Nephron (organoid): ENCODE results near the gene TPSAB1.
A peak's percentile ranks its signal among the peaks of the same experiment; 100 is the strongest.

ENCODE experiments used
- H3K27ac Mint-ChIP-seq, 3 experiments: 2 replicates each; pipeline ENCODE4 v1.8.0; 2020; ENCODE audit warnings: mixed read lengths in 3 of 3, mild to moderate bottlenecking in 2 of 3, moderate library complexity in 1 of 3
- H3K27me3 Mint-ChIP-seq: 2 replicates; pipeline ENCODE4 v1.8.0; 2021; ENCODE audit warnings: low read depth, mild to moderate bottlenecking, moderate library complexity, mixed read lengths
- H3K36me3 Mint-ChIP-seq: 2 replicates; pipeline ENCODE4 v1.8.0; 2020; ENCODE audit warnings: low read depth, mixed read lengths
- H3K4me1 Mint-ChIP-seq: 2 replicates; pipeline ENCODE4 v1.8.0; 2020; ENCODE audit warnings: mixed read lengths
- H3K4me3 Mint-ChIP-seq, 3 experiments: 2 replicates each; pipeline ENCODE4 v1.8.0; 2020; ENCODE audit warnings: mild to moderate bottlenecking in 3 of 3, mixed read lengths in 3 of 3, moderate library complexity in 2 of 3
- H3K9me3 Mint-ChIP-seq: 2 replicates; pipeline ENCODE4 v1.8.0; 2020; ENCODE audit warnings: mixed read lengths
- TF ChIP-seq, protein P1 (sequence below), 3 experiments: fragments of 200-600 bp; sonication (generic); IDR thresholded peaks; one replicate each; pipeline ENCODE4 v1.5.0; 2021; ENCODE audit warnings: antibody characterized with exemption in 3 of 3; ENCODE audit not compliant: unreplicated experiment in 3 of 3

Gene TPSAB1

DNA sequence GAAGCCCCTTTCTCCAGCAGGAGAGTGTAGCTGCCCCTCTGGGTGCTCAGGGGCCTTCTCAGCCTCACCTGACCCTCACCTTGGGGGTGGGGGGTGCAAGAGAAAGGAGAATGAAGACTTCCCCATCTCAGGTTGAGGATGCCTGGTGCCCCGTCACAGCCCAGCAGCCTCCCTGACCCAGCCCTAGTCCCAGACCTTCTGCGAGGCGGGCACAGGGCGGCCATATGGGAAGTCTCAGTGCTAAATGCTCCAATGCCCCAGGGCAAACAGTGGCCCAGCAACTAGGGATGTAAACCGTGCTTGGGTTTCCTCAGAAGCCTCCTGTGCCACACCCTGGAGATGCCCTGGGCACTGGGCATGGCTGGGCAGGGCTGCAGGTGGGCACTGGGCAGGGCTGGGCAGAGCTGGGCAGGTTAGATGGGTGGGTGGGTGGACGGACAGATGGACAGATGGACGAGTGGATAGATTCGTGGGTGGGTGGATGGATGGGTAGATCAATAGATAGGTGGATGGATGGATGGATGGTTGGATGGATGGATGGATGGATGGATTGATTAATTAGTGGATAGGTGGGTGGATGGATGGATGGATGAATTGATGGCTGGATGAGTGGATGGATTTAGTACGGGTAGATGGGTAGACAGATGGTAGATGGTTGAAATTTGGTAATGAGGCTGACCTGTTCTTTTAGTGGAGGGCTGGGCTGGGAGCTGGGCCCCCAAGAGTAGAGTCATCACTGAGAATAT is 32.1 kb downstream of the TPSAB1 start:
- Mint-ChIP-seq H3K36me3 (no peaks in the 10 kb centered on the region), H3K27me3 (peaks cover 37% of the 10 kb centered on the region), H3K4me1 (peaks cover 33% of the 10 kb centered on the region), H3K9me3 (peaks cover 2% of the 10 kb centered on the region), H3K27ac (peak overlapping the region in 1 of 3 experiments; percentile 2), H3K4me3 (peak overlapping the region in 1 of 3 experiments; percentile 30)
- TF ChIP-seq, protein P1, sequence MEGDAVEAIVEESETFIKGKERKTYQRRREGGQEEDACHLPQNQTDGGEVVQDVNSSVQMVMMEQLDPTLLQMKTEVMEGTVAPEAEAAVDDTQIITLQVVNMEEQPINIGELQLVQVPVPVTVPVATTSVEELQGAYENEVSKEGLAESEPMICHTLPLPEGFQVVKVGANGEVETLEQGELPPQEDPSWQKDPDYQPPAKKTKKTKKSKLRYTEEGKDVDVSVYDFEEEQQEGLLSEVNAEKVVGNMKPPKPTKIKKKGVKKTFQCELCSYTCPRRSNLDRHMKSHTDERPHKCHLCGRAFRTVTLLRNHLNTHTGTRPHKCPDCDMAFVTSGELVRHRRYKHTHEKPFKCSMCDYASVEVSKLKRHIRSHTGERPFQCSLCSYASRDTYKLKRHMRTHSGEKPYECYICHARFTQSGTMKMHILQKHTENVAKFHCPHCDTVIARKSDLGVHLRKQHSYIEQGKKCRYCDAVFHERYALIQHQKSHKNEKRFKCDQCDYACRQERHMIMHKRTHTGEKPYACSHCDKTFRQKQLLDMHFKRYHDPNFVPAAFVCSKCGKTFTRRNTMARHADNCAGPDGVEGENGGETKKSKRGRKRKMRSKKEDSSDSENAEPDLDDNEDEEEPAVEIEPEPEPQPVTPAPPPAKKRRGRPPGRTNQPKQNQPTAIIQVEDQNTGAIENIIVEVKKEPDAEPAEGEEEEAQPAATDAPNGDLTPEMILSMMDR (IDR thresholded peaks at IDR 0.05; ENCODE audit: unreplicated experiment in 3 of 3) = no peak

DNA sequence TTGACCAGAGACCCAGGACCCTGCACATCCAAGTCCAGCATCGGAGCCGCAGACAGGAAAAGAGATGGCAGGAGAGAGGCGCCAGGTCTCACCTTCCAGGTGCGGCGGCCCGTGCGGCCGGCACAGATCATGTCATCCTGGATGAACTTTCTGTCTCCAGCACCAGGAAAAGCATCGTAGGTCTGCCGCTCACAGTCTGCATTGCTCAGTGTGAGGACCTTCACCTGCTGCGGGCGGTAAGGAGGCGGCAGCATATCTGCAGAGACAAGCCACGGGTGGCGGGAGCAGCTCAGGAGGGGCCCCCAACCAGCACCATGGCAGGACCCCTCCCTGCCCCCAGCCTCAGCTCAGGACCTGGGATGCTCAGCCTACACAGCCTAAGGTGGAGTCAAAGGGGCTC is 33.3 kb downstream of the TPSAB1 start:
- peaks cover 2% of the 10 kb centered on the region for H3K9me3 Mint-ChIP-seq
- H3K4me1 Mint-ChIP-seq = peaks cover 33% of the 10 kb centered on the region
- TF ChIP-seq, protein P1 (IDR thresholded peaks at IDR 0.05; ENCODE audit: unreplicated experiment in 3 of 3) = no peak
- H3K36me3 Mint-ChIP-seq = no peaks in the 10 kb centered on the region
- peaks cover 38% of the 10 kb centered on the region for H3K27me3 Mint-ChIP-seq
- H3K27ac Mint-ChIP-seq = no peak overlapping the region
- no peak overlapping the region for H3K4me3 Mint-ChIP-seq

DNA sequence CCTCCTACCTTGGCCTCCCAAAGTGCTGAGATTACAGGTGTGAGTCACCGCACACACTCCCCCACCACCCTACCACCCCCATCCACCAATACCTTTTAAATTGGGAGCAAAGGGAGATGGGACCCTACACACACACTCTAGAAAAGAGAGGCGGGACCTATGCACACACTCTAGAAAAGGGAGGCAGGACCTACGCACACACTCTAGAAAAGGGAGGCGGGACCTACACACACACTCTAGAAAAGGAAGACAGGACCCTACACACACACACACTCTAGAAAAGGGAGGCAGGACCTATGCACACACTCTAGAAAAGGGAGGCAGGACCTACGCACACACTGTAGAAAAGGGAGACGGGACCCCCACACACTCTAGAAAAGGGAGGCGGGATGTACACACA is 34.3 kb downstream of the TPSAB1 start:
- peak overlapping the region in 1 of 3 experiments; percentile 71 for H3K27ac Mint-ChIP-seq
- peaks cover 30% of the 10 kb centered on the region for H3K27me3 Mint-ChIP-seq
- TF ChIP-seq, protein P1 (IDR thresholded peaks at IDR 0.05; ENCODE audit: unreplicated experiment in 3 of 3) = no peak
- peaks cover 32% of the 10 kb centered on the region for H3K4me1 Mint-ChIP-seq
- no peaks in the 10 kb centered on the region for H3K9me3 Mint-ChIP-seq
- H3K4me3 Mint-ChIP-seq = no peak overlapping the region
- H3K36me3 Mint-ChIP-seq = no peaks in the 10 kb centered on the region

DNA sequence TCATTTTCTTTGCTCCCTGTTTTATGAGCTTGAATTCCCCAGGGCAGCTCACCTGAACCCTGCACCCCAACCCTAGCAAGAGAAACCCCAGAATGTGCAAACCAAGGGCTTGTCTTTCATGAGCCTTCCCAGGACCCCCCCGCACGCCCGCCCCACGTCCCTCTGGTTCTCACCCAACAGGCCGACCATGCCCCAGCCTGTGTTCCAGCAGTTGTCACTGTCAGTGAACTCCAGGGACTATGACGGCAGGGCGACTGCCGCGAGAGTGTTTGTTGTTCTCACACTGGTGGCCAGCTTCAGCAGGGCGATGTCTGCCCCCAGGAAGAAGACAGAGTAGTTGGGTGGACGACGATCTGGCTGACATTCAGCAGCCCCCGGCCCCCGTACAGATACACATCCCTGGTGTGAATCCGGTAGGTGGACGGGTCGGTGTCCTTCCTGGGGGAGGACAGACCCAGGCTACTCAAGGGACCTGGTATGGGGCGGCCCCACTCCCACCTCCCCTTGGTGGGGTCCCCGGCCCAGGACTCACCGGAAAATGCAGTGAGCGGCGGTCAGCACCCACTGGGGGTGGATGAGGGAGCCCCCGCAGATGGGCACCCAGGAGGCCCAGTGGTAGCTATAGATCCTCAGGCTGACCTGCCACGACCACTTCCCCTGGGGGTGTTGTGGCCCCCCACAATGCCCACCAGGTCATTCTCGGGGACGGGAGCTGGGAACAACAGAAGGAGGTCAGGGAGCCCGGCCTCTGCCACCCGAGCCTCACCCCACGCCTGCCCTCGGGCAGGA is 35.5 kb downstream of the TPSAB1 start:
- Mint-ChIP-seq H3K4me3 (peak overlapping the region in 1 of 3 experiments; percentile 41), H3K4me1 (peaks cover 20% of the 10 kb centered on the region), H3K9me3 (no peaks in the 10 kb centered on the region), H3K27ac (peak overlapping the region; percentile 4 to 71 (median 41)), H3K36me3 (no peaks in the 10 kb centered on the region), H3K27me3 (peaks cover 27% of the 10 kb centered on the region)
- TF ChIP-seq, protein P1 (IDR thresholded peaks at IDR 0.05; ENCODE audit: unreplicated experiment in 3 of 3) = no peak

DNA sequence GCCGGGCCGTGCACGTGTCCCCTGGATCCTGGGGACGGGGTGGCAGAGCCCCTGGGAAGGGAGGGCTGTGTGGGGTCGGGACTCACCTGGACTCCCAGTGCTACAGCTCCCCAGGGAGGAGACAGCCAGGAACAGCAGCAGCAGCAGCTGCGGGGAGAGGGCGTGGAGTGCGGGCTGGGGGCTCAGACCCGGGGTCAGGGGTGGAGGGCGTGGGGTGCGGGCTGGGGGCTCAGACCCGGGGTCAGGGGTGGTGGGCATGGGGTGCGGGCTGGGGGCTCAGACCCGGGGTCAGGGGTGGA is 36.0 kb downstream of the TPSAB1 start:
- H3K4me3 Mint-ChIP-seq = no peak overlapping the region
- peaks cover 19% of the 10 kb centered on the region for H3K4me1 Mint-ChIP-seq
- H3K9me3 Mint-ChIP-seq = no peaks in the 10 kb centered on the region
- no peaks in the 10 kb centered on the region for H3K36me3 Mint-ChIP-seq
- H3K27me3 Mint-ChIP-seq = peaks cover 27% of the 10 kb centered on the region
- TF ChIP-seq, protein P1 (IDR thresholded peaks at IDR 0.05; ENCODE audit: unreplicated experiment in 3 of 3) = no peak
- no peak overlapping the region for H3K27ac Mint-ChIP-seq
